SJSA1 (cell line): ENCODE measurements around the gene UFSP1. TPM values are rescaled to one million over a fixed set of nuclear protein-coding genes. Genes with fewer than 3 reads are reported as not detected.
A peak's percentile ranks its signal among the peaks of the same experiment; 100 is the strongest.

Experiments used
- DNase-seq, 2 experiments: peaks; one replicate each; pipeline ENCODE4 v3.0.0-alpha.2; 2015 to 2020; ENCODE audit warnings: low spot score in 2 of 2, low read depth in 1 of 2
- H3K27ac ChIP-seq: fragments of 250-450 bp; sonication (Bioruptor Pico); 2 replicates; pipeline ENCODE4 v1.5.1; 2020; ENCODE audit warnings: mild to moderate bottlenecking, moderate library complexity
- H3K27me3 ChIP-seq: fragments of 250-450 bp; sonication (Bioruptor Pico); replicated peaks from 2 replicates; pipeline ENCODE4 v1.5.1; 2020; ENCODE audit warnings: mild to moderate bottlenecking, moderate library complexity
- H3K36me3 ChIP-seq: fragments of 250-450 bp; sonication (Bioruptor Pico); 2 replicates; pipeline ENCODE4 v1.5.1; 2020; ENCODE audit warnings: mild to moderate bottlenecking
- H3K4me1 ChIP-seq: fragments of 250-450 bp; sonication (Bioruptor Pico); replicated peaks from 2 replicates; pipeline ENCODE4 v1.6.1; 2021; ENCODE audit warnings: mild to moderate bottlenecking
- H3K4me3 ChIP-seq: fragments of 250-450 bp; sonication (Bioruptor Pico); 2 replicates; pipeline ENCODE4 v1.5.1; 2020; ENCODE audit warnings: mild to moderate bottlenecking
- H3K9me3 ChIP-seq: fragments of 250-450 bp; sonication (Bioruptor Pico); replicated peaks from 2 replicates; pipeline ENCODE4 v1.5.1; 2020; ENCODE audit warnings: mild to moderate bottlenecking
- total RNA-seq: library from RNA; depleted of rRNA; stranded (reverse); fragments of >200 nt; shearing (Covaris generic); gene quantifications from 2 replicates; pipeline ENCODE4 v1.2.3, GENCODE V29; 2014

Gene UFSP1
- total RNA-seq, 1 experiment from 2014 or later = 3.7 TPM

DNA sequence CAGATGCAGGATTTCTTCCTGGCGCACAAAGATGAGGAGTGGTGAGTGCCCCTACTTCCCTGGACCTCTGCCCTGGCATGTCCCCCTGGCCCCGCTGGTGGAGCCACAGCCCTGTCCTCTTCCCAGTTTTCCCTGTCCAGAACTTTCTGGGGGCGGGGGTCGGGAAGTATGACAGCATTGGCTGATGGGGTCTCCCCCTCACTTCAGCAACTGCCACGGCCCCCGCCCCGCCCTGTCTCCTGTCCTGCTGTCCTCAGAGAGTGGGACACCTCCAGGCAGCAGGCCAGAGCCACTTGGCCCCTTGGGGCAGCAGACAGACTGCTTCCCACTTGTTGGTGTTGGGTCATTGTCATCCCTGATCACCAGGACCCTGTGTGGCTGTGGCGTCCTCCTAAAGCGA lies 7.3 kb downstream of the UFSP1 start:
- Histone ChIP-seq H3K27me3 (no peaks in the 10 kb centered on the region), H3K4me1 (no peaks in the 10 kb centered on the region), H3K36me3 (peaks cover 94% of the 10 kb centered on the region), H3K4me3 (no peak overlapping the region), H3K9me3 (no peaks in the 10 kb centered on the region), H3K27ac (no peak overlapping the region)
- no peak for DNase-seq

DNA sequence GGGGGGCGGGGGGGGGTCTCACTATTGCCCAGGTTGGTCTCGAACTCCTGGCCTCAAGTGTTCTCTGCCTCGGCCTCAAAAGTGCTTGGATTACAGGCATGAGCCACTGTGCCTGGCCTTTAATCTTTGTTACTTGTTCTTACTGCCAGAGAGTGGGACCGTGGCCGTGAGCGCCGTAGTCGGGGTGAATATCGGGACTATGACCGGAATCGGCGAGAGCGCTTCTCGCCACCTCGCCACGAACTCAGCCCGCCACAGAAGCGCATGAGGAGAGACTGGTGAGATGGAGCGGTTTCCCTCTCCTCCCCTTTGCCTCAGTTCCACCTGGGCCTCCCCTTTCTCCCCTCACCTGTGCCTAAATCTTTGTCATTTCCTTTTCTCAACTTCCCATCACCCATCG lies 8.4 kb downstream of the UFSP1 start:
- peaks cover 94% of the 10 kb centered on the region for H3K36me3 ChIP-seq
- peaks cover 7% of the 10 kb centered on the region for H3K4me1 ChIP-seq
- no peak overlapping the region for H3K27ac ChIP-seq
- no peak for DNase-seq
- no peaks in the 10 kb centered on the region for H3K27me3 ChIP-seq
- no peaks in the 10 kb centered on the region for H3K9me3 ChIP-seq
- no peak overlapping the region for H3K4me3 ChIP-seq

DNA sequence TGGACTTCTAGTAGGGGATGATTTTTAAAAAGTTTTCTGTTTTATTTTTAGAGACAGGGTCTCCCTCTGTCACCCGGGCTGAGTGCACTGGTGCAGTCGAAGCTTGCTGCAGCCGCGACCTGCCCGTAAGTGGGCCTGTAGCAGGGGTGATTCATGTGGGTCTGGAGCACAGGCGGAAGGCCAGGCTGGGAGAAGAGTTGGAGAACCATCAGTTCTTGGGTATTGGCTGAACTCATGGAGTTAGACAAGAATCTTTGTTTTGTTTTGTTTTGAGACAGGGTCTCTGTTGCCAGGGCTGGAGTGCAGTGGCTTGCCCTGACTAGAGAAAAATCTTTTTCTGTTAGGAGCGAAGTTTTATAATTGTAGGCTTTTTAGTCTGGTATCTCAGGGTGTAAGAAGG lies 8.9 kb downstream of the UFSP1 start:
- peaks cover 94% of the 10 kb centered on the region for H3K36me3 ChIP-seq
- no peak overlapping the region for H3K27ac ChIP-seq
- DNase-seq = no peak
- no peak overlapping the region for H3K4me3 ChIP-seq
- no peaks in the 10 kb centered on the region for H3K27me3 ChIP-seq
- no peaks in the 10 kb centered on the region for H3K9me3 ChIP-seq
- peaks cover 8% of the 10 kb centered on the region for H3K4me1 ChIP-seq

- peaks cover 92% of the 10 kb centered on the region for H3K36me3 ChIP-seq
- H3K4me3 ChIP-seq = no peak overlapping the region
- no peak overlapping the region for H3K27ac ChIP-seq
- H3K4me1 ChIP-seq = peaks cover 8% of the 10 kb centered on the region
- no peak for DNase-seq
- H3K27me3 ChIP-seq = no peaks in the 10 kb centered on the region
- no peaks in the 10 kb centered on the region for H3K9me3 ChIP-seq
Observed at GRCh38 chr7:100879685-100880261, 9.7 kb downstream of the UFSP1 start.

DNA sequence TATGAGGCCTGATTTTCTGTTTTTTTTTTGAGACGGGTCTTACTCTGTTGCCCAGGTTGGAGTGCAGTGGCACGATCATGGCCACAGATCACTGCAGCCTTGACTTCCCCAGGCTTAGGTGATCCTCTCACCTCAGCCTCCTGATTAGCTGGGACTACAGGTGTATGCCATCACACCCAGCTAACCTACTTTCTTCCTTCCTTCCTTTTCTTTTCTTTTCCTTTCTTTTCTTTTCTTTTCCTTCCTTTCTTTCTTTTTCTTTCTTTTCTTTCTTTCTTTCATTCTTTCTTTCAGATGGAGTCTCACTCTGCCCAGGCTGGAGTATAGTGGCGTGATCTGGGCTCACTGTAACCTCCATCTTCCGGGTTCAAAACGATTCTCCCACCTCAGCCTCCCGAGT lies 10.8 kb downstream of the UFSP1 start:
- Histone ChIP-seq H3K4me3 (no peak overlapping the region), H3K27me3 (no peaks in the 10 kb centered on the region), H3K4me1 (peaks cover 18% of the 10 kb centered on the region), H3K36me3 (peaks cover 92% of the 10 kb centered on the region), H3K9me3 (no peaks in the 10 kb centered on the region), H3K27ac (no peak overlapping the region)
- no peak for DNase-seq

- no peak for DNase-seq
- peaks cover 92% of the 10 kb centered on the region for H3K36me3 ChIP-seq
Observed at GRCh38 chr7:100878013-100878412, 11.5 kb downstream of the UFSP1 start.

DNA sequence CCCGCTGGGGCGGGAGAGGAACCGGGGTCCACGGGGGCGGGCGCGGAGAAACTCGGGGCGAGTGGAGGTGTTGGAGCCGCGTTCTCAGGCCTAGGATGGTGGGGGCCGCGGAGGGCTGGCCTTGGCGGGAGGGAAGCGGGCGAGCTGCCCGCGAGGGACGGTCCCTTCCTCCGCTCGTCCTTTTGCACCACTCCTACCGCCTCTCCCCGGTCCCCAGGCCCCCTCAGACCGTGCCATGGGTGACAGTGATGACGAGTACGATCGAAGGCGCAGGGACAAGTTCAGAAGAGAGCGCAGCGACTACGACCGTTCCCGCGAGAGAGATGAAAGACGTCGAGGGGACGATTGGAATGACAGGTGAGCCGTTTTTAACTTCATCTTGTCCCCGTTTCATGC lies 14.2 kb downstream of the UFSP1 start:
- peak in 1 of 2 experiments; percentile 41 for DNase-seq

More at GRCh38 chr7:100878013-100878412, 11.5 kb downstream of the UFSP1 start:
- Histone ChIP-seq H3K27me3 (no peaks in the 10 kb centered on the region), H3K27ac (no peak overlapping the region), H3K4me1 (peaks cover 18% of the 10 kb centered on the region), H3K9me3 (no peaks in the 10 kb centered on the region), H3K4me3 (no peak overlapping the region)

DNA sequence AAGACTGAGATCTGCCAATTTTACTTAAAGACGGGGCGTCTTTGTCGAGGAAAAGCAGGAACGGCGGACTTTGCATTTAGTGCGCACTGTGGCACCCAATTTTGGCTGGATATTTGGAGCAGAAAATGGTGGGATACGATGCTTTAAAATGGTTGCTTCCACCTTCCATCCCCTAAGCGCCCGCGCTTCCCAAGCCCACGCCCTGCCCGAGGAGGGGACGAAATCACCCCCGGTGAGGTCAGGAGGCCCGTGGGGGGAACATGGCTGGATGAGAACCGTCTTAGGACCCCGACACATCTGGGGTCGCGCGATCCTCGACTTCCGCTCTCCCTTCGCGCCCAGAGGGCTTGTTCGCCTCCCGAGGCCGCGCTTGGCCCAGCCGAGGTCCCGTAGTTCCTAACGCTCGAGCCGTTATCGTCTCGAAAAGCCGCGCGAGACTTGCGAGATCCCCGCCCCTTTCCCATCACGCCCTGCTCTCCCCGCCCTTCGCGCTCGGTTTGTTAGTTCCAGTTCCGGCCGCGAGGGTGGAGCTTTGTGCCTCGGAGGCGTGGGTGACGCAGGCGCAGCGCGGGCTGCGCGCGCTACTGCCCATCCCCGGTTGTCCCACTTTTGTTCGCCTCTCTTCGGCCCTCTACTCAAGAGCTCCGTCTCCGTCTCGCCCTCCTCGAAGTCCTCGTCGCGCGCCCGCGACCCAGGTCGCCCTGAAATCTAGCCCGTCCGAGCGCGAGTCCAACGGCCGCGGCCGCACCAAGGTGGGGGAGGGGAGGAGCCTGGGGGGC lies 14.7 kb downstream of the UFSP1 start, which contains the start of gene SRRT:
TSS of gene SRRT (plus strand) at position 527 of the 779 bp plus-strand sequence. CDS start 488 bp downstream, outside the sequence.
- peak; percentile 97 to 99 for DNase-seq
- Histone ChIP-seq H3K9me3 (no peaks in the 10 kb centered on the region), H3K36me3 (peaks cover 93% of the 10 kb centered on the region), H3K27ac (peak within 1 kb of the TSS; percentile 85), H3K4me3 (peak within 1 kb of the TSS; percentile 71), H3K27me3 (no peaks in the 10 kb centered on the region), H3K4me1 (peaks cover 18% of the 10 kb centered on the region)

More for the DNA sequence above, 14.2 kb downstream of the UFSP1 start:
- peak overlapping the region; percentile 71 for H3K4me3 ChIP-seq
- H3K27ac ChIP-seq = peak overlapping the region; percentile 85
- H3K36me3 ChIP-seq = peaks cover 93% of the 10 kb centered on the region
- no peaks in the 10 kb centered on the region for H3K27me3 ChIP-seq
- H3K9me3 ChIP-seq = no peaks in the 10 kb centered on the region
- H3K4me1 ChIP-seq = peaks cover 18% of the 10 kb centered on the region

- peaks cover 89% of the 10 kb centered on the region for H3K36me3 ChIP-seq
- H3K4me1 ChIP-seq = peaks cover 19% of the 10 kb centered on the region
- H3K27ac ChIP-seq = peak overlapping the region; percentile 85
- no peak for DNase-seq
- no peaks in the 10 kb centered on the region for H3K9me3 ChIP-seq
- H3K27me3 ChIP-seq = no peaks in the 10 kb centered on the region
- H3K4me3 ChIP-seq = peak overlapping the region; percentile 71
Observed at GRCh38 chr7:100874300-100874576, 15.3 kb downstream of the UFSP1 start.

DNA sequence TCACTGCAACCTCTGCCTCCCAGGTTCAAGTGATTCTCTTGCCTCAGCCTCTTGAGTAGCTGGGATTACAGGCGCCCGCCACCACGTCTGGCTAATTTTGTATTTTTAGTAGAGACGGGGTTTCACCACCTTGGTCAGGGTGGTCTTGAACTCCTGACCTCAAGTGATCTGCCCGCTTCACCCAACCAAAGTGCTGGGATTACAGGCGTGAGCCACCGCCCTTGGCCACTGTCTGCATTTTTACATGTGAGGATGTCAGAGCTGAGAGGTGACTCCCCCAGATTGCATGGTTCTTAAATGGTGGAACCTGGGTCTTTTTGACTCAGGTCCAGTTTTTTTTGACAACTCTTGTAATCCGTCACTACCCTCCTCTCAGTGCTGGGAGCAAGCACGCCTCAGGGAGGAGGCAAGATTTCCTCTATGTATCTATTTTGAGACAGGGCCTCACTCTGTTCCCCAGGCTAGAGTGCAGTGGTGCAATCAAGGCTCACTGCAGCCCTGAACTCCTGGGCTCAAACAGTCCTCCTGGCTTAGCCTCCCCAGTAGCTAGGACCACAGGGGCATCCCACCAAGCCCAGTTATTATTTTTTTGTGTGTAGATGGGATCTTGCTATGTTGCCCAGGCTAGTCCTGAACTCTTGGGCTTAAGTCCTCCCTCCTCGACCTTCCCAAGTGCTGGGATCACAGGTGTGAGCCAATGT lies 15.8 kb downstream of the UFSP1 start:
- peak overlapping the region; percentile 71 for H3K4me3 ChIP-seq
- no peaks in the 10 kb centered on the region for H3K9me3 ChIP-seq
- no peaks in the 10 kb centered on the region for H3K27me3 ChIP-seq
- H3K27ac ChIP-seq = peak overlapping the region; percentile 85
- DNase-seq = no peak
- H3K4me1 ChIP-seq = peaks cover 24% of the 10 kb centered on the region
- peaks cover 89% of the 10 kb centered on the region for H3K36me3 ChIP-seq

DNA sequence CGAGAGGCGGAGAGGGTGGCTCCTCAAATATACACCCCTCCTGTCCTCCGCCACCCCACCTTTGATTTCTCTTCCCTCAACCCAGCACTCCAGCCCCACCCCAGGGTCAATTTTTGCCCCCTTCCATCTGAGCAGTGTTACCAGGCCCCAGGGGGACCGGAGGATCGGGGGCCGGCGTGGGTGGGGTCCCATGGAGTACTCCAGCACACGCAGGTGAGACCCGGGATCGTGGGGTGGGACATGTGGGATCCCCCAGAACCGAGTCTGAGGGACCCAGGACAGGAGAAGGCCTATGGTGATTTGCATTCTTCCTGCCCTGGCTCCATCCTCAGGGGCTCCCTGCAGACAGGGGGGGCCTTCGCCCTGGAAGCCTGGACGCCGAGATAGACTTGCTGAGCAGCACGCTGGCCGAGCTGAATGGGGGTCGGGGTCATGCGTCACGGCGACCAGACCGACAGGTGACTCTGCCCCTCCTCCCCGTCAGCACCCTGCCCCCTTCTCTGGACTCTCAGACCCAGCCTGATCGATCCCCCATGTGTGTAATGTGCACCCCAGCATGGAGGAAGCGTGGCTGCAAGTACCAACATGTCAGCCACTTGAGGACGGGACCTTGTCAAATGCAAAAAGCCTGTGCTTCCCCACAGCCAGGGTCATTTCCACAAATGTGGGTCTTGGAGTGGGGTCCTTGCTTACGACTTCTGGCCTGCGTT lies 21.6 kb downstream of the UFSP1 start:
- H3K27me3 ChIP-seq = no peaks in the 10 kb centered on the region
- H3K27ac ChIP-seq = peak overlapping the region; percentile 98
- no peaks in the 10 kb centered on the region for H3K9me3 ChIP-seq
- peaks cover 23% of the 10 kb centered on the region for H3K4me1 ChIP-seq
- DNase-seq = no peak
- peak overlapping the region; percentile 92 for H3K4me3 ChIP-seq
- H3K36me3 ChIP-seq = peaks cover 56% of the 10 kb centered on the region

DNA sequence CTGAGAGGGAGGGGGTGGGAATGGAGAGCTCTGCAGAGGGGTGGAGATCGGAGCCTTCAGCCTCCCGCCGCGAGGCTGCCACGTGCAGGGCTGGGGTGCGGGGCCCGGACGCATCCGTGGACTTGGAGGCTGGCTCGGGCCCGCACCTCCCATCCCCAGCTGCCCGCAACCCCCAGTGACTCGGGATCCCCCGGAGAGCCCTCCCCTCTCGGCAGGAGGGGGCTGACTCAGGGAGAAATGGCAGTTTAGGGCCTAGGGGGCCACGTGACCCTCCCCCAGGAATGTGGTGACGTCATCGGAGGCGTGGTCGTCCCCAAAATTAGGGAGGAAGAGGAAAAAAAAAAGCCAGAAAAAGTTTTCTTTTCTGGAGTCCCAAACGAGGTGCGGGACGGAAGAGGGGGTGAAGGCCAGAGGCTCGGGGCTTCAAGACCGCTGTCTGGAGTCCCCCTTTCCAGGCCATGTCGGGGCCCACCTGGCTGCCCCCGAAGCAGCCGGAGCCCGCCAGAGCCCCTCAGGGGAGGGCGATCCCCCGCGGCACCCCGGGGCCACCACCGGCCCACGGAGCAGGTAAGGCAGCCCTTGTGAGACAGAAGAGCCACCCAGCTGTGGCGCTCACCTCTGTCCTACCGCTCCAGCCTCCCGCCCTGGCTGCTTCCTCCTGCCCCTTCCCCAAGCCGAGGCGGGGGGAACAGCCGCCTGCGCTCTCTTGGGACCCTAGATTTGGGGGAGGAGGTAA lies 22.3 kb downstream of the UFSP1 start, which contains the start of gene TRIP6:
TSS of gene TRIP6 (plus strand) at position 348 of the 736 bp plus-strand sequence. CDS start at position 459, 111 bp downstream.
- Histone ChIP-seq H3K27ac (peak within 1 kb of the TSS; percentile 98), H3K36me3 (peaks cover 51% of the 10 kb centered on the region), H3K27me3 (no peaks in the 10 kb centered on the region), H3K4me3 (peak within 1 kb of the TSS; percentile 92), H3K9me3 (no peaks in the 10 kb centered on the region), H3K4me1 (peaks cover 23% of the 10 kb centered on the region)
- DNase-seq = peak; percentile 93 to 95

GRCh38 chr7:100866729-100867039 lies 22.8 kb downstream of the UFSP1 start:
- no peaks in the 10 kb centered on the region for H3K27me3 ChIP-seq
- no peaks in the 10 kb centered on the region for H3K9me3 ChIP-seq
- peak overlapping the region; percentile 92 for H3K4me3 ChIP-seq
- no peak for DNase-seq
- H3K27ac ChIP-seq = peak overlapping the region; percentile 98
- peaks cover 23% of the 10 kb centered on the region for H3K4me1 ChIP-seq
- H3K36me3 ChIP-seq = peaks cover 45% of the 10 kb centered on the region
